H7 (cell line): ENCODE results near the gene IFT81. TPM values are rescaled to one million over a fixed set of nuclear protein-coding genes. Genes with fewer than 3 reads are reported as not detected.
"Not testable (repeated sequence)": the region's sequence is repeated elsewhere in the genome, so short reads cannot be mapped to it uniquely, and the experiment has no call there.

Experiments
- DNase-seq: peaks from one replicate; pipeline ENCODE4 v3.0.0; 2012
- H3K27me3 ChIP-seq: 2 replicates; pipeline ENCODE4 v1.6.0; 2011; ENCODE audit warnings: mild to moderate bottlenecking, low read length; ENCODE audit not compliant: control insufficient read depth, insufficient read depth
- H3K36me3 ChIP-seq: replicated peaks from 2 replicates; pipeline ENCODE4 v1.5.1; 2011; ENCODE audit warnings: low read length; ENCODE audit not compliant: control insufficient read depth, insufficient read depth
- H3K4me3 ChIP-seq: 2 replicates; pipeline ENCODE4 v1.5.1; 2011; ENCODE audit warnings: low read depth, mild to moderate bottlenecking, control low read depth, low read length, moderate library complexity; ENCODE audit not compliant: insufficient read depth
- total RNA-seq: library from RNA; depleted of rRNA; stranded (reverse); fragments of >200 nt; shearing (Covaris generic); gene quantifications from 2 replicates; pipeline ENCODE4 v1.2.3, GENCODE V29; 2014

The IFT81 gene
- total RNA-seq, 1 experiment from 2014 or later: 7.0 TPM

DNA sequence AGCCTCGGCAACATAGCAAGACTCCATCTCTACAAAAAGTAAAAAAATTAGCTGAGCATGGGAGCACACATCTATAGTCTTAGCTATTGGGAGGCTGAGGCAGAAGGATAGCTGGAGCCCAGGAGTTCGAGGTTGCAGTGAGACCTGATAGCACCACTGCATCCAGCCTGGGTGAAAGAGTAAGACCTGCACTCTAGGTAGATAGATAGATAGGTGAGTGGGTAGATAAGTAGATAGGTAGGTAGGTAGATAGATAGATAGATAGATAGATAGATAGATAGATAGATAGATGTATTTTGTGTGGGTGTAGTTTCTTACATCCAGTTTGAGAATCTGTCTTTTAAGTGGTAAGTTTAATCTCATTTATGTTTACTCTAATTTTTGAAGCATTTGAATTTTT lies 72.8 kb downstream of the IFT81 start:
- DNase-seq: no peak
- Histone ChIP-seq H3K27me3 (no peaks in the 10 kb centered on the region), H3K4me3 (no peak overlapping the region), H3K36me3 (peaks cover 1% of the 10 kb centered on the region; the same call in 1 of the 2 replicates)

DNA sequence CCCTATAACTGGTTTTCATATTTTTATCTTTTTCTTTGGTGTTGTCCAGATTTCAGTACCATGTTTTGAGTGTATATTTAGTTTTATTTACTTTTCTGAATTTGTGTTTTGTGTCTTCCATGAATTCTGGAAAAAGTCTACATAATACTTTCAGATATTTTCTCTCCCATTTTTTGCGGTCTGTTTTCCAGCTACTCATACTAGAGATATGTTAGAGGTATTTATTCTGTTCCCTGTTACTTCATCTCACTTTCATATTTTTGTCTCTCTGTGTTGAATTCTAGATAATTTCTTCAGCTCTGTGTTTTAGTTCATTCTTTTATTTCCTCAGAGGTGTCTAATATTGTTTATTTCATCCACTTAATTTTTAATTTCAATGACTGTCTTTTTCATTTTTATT lies 74.2 kb downstream of the IFT81 start:
- no peak for DNase-seq
- Histone ChIP-seq H3K4me3 (no peak overlapping the region), H3K27me3 (no peaks in the 10 kb centered on the region), H3K36me3 (0 out of 2 replicates have a peak, but pooled peaks cover 1% of the 10 kb centered on the region)

DNA sequence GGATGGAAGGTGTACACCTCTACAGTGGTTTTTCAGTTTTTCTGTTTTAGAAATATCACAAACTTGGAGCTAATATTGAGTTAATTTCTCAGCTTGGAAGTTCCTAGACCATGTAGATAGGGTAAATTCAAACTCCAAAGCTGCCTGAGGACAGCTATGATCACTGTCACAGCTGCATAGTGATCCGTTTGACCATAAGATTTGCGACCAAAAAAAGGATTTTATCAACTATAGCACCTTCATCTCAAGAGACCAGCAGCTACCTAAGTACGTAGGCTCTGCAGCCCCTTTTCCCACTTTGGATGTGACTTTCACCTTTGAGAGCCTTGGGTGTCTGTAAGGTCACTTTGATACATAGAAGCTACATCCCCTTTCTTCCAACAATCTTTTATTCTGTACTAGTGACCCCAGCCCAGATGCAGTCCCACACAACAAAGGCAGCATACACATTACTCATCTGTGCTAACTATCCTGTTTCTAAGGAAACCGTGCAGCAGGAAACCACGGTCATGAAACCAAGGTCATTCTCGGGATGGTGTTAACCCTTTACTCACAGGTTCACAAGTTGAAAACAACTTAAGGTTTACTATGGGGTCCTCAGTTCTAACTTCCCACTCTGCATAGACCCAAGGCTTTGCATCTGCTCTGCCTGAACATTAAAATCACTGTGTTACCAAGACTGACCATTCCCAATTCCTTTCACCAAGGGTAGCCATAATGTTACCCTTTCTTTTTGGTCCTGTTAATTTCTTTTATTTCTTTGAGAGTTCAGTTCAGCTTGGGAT lies 75.4 kb downstream of the IFT81 start:
- Histone ChIP-seq H3K36me3 (peaks cover 2% of the 10 kb centered on the region), H3K27me3 (no peaks in the 10 kb centered on the region), H3K4me3 (no peak overlapping the region)
- DNase-seq: peak; percentile 42

DNA sequence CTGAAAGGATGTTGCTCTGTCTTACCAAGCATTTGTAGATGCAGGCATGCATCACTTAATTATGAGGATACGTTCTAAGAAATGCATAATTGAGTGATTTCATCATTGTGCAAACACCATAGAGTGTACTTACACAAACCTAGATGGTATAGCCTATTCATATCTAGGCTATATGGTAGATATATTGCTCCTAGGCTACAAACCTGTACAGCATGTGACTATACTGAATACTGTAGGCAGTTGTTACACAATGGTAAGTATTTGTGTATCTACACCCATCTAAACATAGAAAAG lies 75.9 kb downstream of the IFT81 start:
- H3K27me3 ChIP-seq: no peaks in the 10 kb centered on the region
- DNase-seq: no peak
- no peak overlapping the region for H3K4me3 ChIP-seq
- H3K36me3 ChIP-seq: peaks cover 2% of the 10 kb centered on the region

DNA sequence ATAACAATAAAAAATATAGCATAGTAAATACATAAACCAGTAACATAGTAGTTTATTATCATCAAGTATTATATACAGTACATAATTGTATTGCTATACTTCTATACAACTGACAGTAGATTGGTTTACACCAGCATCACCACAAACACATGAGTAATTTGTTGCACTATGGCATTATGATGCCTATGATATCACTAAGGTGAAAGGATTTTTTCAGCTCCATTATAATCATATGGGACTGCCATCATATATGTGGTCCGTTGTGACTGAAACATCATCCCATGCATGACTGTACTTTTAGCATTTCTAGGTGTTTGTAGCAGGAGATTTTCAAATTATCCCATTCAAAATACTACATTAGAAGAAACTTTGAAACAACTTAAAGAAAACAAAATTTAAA lies 77.8 kb downstream of the IFT81 start:
- Histone ChIP-seq H3K27me3 (no peaks in the 10 kb centered on the region), H3K36me3 (peaks cover 2% of the 10 kb centered on the region), H3K4me3 (no peak overlapping the region)
- no peak for DNase-seq

DNA sequence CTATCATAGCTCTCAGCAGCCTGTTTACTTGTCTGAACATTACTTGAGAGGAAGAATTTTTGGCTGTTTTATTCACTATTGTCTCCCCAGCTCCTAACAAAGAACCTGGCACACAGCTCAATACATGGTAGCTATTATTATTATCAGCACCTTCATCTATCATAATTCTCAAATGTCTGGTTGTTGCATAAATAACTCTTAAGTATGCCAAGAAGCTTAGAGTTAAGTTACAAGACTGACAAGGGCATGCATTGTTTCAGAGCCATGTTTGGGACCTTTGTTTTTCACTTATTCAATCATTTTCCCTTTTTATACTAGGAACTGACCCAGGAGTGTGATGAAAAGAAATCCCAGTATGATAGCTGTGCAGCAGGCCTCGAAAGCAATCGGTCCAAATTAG lies 79.4 kb downstream of the IFT81 start:
- Histone ChIP-seq H3K4me3 (no peak overlapping the region), H3K36me3 (peaks cover 2% of the 10 kb centered on the region), H3K27me3 (no peaks in the 10 kb centered on the region)
- no peak for DNase-seq

DNA sequence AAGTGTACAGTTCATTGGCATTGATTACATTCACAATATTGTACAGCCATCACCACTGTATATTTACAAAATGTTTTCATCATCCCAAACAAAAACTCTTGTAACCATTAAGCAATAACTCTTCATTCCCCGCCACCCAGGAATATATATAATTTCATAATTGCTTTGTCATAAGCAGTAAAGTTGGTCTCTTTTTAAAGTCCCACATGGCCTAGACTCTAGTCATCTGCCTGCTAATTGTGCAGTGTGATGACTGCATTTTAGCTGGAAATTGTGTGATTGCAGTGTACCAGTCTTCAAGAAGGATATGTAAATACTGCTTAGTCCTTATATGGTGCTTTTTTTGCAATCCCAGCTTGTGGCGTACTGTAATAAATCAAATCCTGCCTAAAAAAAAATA lies 81.8 kb downstream of the IFT81 start:
- H3K27me3 ChIP-seq: no peaks in the 10 kb centered on the region
- no peak overlapping the region for H3K4me3 ChIP-seq
- no peak for DNase-seq
- peaks cover 2% of the 10 kb centered on the region for H3K36me3 ChIP-seq

DNA sequence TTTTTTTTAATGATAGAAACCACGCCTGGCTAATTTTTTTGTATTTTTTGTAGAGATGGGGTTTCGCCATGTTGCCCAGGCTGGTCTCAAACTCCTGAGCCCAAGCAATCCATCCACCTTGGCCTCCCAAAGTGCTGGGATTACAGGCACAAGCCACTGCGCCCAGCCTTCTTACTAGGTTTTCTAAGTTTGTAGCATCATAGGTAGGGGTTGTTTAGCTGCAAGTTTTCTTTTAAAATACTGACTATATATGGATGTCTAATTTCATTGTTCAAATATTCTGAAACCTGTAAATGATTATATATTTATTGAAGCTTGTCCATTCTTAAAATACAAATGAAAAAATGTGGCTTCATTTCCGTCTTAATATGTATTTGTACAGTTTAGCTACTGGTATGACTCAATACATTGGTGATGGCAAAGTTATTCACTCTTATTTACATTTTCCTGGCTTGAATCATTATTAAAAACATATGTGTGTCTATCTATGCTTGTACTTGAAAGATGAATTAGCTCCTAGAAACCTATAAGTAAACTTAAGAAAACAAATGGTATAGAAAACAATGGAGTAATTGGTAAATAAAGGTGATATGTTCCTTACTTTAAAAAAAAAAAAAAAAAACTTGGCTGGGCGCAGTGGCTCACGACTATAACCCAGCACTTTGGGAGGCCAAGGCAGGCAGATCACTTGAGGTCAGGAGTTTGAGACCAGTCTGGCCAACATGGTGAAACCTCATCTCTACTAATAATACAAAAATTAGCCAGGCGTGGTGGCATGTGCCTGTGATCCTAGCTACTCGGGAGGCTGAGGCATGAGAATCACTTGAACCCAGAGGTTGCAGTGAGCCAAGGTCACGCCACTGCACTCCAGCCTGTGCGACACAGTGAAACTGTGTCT lies 87.7 kb downstream of the IFT81 start:
- H3K27me3 ChIP-seq, H3K4me3 ChIP-seq, H3K36me3 ChIP-seq, DNase-seq: not testable (repeated sequence)

DNA sequence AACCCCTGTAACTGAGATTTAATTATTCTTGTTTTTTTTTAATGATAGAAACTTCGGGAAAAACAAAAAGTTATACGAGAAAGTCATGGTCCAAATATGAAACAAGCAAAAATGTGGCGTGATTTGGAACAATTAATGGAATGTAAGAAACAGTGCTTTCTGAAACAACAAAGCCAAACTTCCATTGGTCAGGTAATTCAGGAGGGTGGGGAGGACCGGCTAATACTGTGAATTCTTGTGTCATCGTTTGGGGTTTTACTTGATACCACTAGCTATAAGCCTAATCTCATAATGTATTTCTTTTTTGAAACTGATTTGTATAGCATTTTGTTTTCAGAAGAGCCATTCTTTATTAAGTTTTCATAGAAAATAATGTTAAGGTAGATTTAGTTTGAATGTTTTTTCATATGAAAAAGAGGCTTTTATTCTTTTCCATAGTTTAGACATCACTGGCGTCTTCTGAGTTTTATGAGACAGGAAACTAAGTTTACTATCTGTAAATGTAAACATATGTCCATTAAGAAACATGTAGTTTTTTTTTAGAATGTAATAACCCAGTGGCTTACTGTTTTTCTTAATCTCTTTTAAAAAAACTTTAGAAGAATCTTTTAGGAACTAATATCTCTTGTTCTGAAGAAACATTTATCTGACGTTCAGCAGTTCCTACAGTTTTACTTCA lies 94.0 kb downstream of the IFT81 start:
- H3K27me3 ChIP-seq: no peaks in the 10 kb centered on the region
- DNase-seq: no peak
- H3K4me3 ChIP-seq: no peak overlapping the region
- no peaks in the 10 kb centered on the region for H3K36me3 ChIP-seq

DNA sequence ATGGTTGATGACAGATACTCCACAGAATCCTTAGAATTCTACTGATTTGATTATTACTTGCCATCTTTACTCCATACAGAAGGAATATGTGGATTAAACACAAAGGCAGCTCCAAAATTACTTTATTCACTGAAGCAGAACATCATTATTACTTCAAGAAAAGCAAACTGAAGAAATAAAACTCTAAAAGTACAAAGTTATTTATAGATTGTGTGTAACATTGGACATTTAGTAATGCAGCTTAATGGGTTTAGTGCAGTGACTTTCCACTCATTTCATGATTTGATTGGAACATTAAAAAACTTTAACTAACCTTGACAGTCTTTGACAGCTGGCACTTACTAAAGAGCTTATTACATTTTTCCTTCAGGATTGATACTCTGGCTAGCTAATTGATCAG lies 97.9 kb downstream of the IFT81 start:
- Histone ChIP-seq H3K4me3 (no peak overlapping the region), H3K36me3 (no peaks in the 10 kb centered on the region), H3K27me3 (no peaks in the 10 kb centered on the region)

DNA sequence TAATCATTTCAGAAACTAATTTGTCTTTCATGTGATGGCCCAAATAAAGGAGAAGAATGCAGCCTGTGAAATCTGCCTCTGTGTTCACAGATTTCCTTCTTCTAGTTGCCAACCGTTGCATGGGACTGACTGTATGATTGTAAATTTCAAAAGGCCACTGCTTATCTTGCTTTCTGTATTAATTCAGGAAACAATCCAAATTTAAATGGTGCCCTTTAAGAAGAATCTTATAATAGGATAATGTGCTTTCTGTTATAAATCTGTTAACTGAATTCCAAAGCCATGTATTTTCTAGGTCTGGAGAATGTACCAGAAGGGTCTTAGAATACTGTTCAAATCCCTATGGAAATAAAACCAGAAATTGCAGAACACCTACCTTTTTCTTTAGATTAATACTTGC lies 98.3 kb downstream of the IFT81 start:
- Histone ChIP-seq H3K4me3 (no peak overlapping the region), H3K36me3 (no peaks in the 10 kb centered on the region), H3K27me3 (no peaks in the 10 kb centered on the region)
- no peak for DNase-seq

More for the DNA sequence above, 97.9 kb downstream of the IFT81 start:
- no peak for DNase-seq

DNA sequence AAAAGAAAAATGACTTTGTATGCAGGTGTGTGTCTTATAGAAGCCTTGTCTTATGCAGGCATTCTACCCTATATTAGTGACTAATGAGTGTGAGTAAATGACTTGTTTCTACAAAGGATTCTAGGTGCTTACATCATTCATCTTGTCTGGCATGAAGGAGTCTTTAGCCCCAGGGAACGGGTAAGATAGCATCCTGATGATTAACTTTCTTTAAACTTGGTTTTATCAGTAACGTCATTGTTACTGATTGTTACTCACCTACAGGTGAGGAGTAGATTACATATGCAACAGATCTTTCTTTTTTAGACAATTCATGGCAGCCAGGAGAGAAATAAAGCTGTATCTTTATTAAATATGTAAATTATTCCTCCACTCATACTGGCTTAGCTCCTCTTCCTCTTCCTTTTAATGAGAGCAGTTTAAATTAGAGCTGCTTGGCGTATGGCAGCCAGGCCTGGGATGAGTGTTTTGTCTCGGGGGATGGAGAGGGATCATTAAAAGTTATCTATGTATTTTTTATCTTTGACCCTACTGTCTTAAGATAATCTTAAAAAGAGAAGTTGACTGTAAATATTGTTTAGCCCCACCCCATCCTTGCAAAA lies 99.7 kb downstream of the IFT81 start:
- Histone ChIP-seq H3K4me3 (no peak overlapping the region), H3K27me3 (no peaks in the 10 kb centered on the region), H3K36me3 (no peaks in the 10 kb centered on the region)
- no peak for DNase-seq

DNA sequence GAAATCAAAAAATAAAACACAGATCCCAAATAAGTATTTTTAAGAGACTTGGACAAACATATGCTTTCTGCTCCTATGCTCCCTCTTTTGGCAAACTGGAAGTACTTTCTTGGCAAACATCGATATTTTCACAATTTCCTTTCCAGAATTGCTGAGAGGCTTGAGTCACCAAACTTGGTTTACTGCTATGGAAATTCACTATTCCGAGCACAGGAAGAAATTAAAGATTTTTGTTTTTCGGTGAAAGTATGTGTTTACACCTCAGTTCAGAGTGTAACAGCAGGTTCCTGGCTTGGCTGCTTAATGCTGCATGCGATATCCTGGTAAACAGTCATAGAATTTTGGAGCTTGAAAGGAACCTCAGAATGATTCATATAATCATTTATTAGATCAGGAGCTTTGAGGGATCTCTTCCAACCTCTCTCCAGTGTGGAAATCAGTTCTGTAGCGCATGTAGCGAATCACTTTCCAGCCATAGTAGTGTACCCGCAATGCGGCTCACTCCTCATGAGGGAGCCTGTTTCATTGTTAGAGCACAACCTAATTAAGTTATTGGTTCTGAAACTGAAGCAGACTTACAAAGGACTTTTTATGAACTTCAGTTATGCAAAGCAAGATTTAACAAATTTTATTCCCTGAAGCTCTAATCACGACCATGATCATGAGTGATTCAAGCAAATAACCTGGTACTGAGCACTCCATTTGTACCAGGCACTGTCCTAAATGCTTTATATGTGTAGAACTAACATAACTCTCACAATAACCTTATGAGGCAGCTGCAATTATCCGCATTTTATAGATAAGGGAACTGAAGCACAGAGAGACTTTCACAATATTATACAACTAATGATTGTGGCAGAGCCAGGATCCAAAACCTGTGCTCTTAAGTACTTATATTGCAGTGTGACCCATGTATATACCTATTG lies 100.5 kb downstream of the IFT81 start:
- peak; percentile 15 for DNase-seq
- Histone ChIP-seq H3K27me3 (no peaks in the 10 kb centered on the region), H3K4me3 (no peak overlapping the region), H3K36me3 (no peaks in the 10 kb centered on the region)

DNA sequence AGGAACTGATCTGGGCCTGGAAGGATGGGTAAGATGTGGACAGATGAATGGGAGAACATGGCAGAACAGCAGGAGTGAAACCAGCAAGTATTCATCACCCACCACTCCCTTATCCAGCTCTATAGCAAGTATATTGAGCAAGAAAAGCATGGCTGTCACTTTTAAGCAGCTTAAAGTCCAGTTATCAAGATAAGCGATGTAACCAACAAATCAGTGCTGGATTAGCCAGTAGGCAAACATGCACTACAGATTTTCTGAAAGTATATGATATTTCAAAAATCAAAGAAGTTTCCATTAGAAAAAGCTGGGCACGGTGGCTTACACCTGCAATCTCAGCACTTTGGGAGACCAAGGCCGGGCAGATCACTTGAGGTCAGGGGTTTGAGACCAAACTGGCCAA lies 103.0 kb downstream of the IFT81 start:
- DNase-seq: no peak
- H3K36me3 ChIP-seq: no peaks in the 10 kb centered on the region

More for the DNA sequence above, 103.0 kb downstream of the IFT81 start:
- Histone ChIP-seq H3K4me3 (no peak overlapping the region), H3K27me3 (no peaks in the 10 kb centered on the region)
